Adipocyte (in vitro differentiated cells): ENCODE results near the gene SARS1.
A peak's percentile ranks its signal among the peaks of the same experiment; 100 is the strongest.
"Not testable (repeated sequence)": the region's sequence is repeated elsewhere in the genome, so short reads cannot be mapped to it uniquely, and the experiment has no call there.

Experiments
- DNase-seq: peaks from one replicate; pipeline ENCODE4 v3.0.0-alpha.2; 2015; ENCODE audit warnings: low read depth
- H3K27me3 ChIP-seq: replicated peaks from 2 replicates; pipeline ENCODE4 v1.7.0; 2013; ENCODE audit warnings: mild to moderate bottlenecking, low read length, moderate library complexity; ENCODE audit not compliant: control insufficient read depth, insufficient read depth
- H3K36me3 ChIP-seq: 2 replicates; pipeline ENCODE4 v1.7.0; 2013; ENCODE audit warnings: low read length, mild to moderate bottlenecking, moderate library complexity; ENCODE audit not compliant: control insufficient read depth, insufficient read depth, severe bottlenecking
- H3K4me1 ChIP-seq: 2 replicates; pipeline ENCODE4 v1.7.0; 2013; ENCODE audit warnings: mild to moderate bottlenecking, low read length, moderate library complexity; ENCODE audit not compliant: control insufficient read depth, insufficient read depth
- H3K4me3 ChIP-seq: 2 replicates; pipeline ENCODE4 v1.7.0; 2013; ENCODE audit warnings: mild to moderate bottlenecking, low read length, moderate library complexity
- H3K9ac ChIP-seq: 2 replicates; pipeline ENCODE4 v1.7.0; 2013; ENCODE audit warnings: mild to moderate bottlenecking, low read length, moderate library complexity
- H3K9me3 ChIP-seq: 2 replicates; pipeline ENCODE4 v1.7.0; 2013; ENCODE audit warnings: mild to moderate bottlenecking, low read length, moderate library complexity; ENCODE audit not compliant: control insufficient read depth

SARS1 gene

GRCh38 chr1:109208836-109209463, 4.8 kb upstream of the SARS1 start:
- H3K36me3 ChIP-seq: no peaks in the 10 kb centered on the region
- no peak overlapping the region for H3K9ac ChIP-seq
- H3K4me1 ChIP-seq: peaks cover 12% of the 10 kb centered on the region
- H3K9me3 ChIP-seq: no peaks in the 10 kb centered on the region
- peak; percentile 30 for DNase-seq
- no peaks in the 10 kb centered on the region for H3K27me3 ChIP-seq
- H3K4me3 ChIP-seq: peak overlapping the region; percentile 61

DNA sequence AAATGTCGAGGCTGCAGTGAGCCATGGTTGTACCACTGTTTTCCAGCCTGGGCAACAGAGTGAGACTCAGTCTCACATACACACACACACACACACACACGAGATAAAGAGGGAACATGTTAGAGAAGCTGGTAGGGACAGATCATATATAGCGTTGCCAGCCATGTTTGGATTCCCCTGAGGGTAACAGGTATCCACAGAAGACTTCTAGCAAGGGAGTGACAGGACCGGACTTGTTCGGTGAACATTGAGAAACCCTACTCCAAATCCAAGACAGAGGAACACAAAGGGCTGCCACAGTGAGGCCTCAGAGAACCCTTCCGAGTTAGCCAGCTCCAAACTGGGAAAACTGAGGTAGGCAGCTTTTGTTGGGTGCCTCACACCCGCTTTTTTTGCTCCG, 3.7 kb upstream of the SARS1 start:
- H3K36me3 ChIP-seq: no peaks in the 10 kb centered on the region

DNA sequence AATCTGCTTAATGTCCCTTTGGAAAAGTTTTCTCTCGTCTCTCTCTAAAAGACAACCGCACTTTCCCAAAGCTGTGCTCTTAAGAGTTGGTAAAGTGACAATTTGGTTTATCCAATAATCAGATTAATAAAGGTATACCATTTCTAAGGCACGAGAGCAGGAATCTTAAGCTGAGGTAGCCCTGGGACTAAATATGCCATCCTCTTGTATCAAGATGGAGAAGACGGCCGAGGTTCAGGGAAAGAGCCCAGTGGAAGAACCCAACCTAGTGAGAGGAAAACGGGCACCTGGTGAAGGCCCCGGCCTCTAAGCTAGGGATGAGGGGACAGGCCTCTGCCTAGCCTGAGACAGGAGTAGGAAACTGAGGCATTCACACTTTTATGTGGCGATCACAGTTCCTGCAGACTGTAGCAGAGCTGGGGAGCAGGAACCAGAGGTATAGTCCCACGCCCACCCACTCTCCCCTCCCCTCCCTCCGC, 334 bp upstream of the SARS1 start:
- Histone ChIP-seq H3K4me1 (peaks cover 34% of the 10 kb centered on the region), H3K9me3 (no peaks in the 10 kb centered on the region), H3K9ac (peak overlapping the region; percentile 99), H3K4me3 (peak overlapping the region; percentile 100), H3K27me3 (no peaks in the 10 kb centered on the region), H3K36me3 (peaks cover 6% of the 10 kb centered on the region)
- no peak for DNase-seq

More for the DNA sequence above, 3.7 kb upstream of the SARS1 start:
- Histone ChIP-seq H3K4me3 (no peak overlapping the region), H3K9me3 (no peaks in the 10 kb centered on the region), H3K4me1 (peaks cover 13% of the 10 kb centered on the region), H3K9ac (no peak overlapping the region), H3K27me3 (no peaks in the 10 kb centered on the region)
- DNase-seq: no peak

DNA sequence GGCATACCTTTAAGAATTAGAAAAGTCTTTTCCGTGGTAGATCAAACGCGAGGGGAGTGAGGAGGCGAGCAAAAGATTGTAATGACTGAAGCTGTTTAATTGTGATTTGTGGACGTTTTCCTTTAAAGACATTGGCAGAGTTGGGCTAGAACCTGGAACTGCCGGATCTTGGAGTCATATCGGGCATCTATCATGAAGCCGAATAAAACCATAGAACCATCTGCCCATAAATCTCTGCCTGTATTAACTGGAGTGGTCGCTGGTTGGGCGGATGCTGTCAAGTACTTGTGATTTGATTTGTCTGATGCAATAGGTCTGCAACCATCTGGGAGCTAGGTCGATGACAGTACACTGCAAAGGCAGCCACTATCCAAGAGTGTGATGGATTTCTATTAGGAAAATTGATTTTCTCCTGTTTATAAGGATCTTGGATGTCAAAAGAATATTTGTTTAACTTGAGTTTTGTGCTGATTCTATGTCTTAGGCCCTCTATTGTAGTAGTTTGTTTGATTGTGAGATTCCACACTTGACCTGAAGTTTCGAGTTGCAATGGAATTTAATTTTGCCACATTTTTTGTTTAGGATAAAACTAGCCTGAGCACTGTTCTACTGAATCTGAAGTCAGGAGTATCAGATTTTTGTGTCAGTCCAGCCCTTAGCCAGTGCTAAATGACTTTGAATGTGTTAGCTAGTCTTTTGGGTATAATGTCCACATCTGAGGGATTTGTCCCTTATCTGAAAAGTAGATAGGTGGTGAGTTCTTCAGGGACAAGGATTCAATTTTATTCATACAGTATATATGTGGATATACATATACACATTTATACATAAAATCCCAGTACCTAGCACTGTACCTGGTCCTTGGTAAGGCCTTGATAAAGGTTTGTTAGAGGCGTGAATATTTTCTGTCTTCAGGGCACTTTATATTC, 1.2 kb downstream of the SARS1 start:
- peak overlapping the region; percentile 99 for H3K9ac ChIP-seq
- peaks cover 26% of the 10 kb centered on the region for H3K4me1 ChIP-seq
- no peaks in the 10 kb centered on the region for H3K9me3 ChIP-seq
- H3K27me3 ChIP-seq: no peaks in the 10 kb centered on the region
- H3K4me3 ChIP-seq: peak overlapping the region; percentile 100
- peak; percentile 96 for DNase-seq
- H3K36me3 ChIP-seq: peaks cover 9% of the 10 kb centered on the region

DNA sequence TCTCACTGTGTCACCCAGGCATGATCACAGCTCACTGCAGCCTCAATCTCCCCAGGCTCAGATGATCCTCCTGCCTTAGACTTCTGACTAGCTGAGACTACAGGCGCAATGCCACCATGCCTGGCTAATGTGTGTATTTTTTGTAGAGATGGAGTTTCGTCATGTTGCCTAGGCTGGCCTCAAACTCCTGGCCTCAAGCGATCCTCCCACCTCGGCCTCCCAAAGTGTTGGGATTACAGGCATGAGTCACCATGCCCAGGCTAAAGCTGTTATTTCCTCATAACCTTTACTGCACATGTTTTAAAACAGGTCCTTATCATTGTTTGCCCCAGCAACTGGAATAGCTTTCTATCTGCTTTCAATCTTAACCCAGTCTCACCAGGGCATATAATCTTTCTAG, 2.9 kb downstream of the SARS1 start:
- peaks cover 14% of the 10 kb centered on the region for H3K36me3 ChIP-seq
- peaks cover 26% of the 10 kb centered on the region for H3K4me1 ChIP-seq
- peak overlapping the region; percentile 26 for H3K4me3 ChIP-seq
- no peak for DNase-seq
- no peaks in the 10 kb centered on the region for H3K27me3 ChIP-seq
- H3K9me3 ChIP-seq: no peaks in the 10 kb centered on the region
- no peak overlapping the region for H3K9ac ChIP-seq

- no peak for DNase-seq
- Histone ChIP-seq H3K9ac (no peak overlapping the region), H3K4me1 (peaks cover 23% of the 10 kb centered on the region), H3K4me3 (no peak overlapping the region), H3K27me3 (no peaks in the 10 kb centered on the region), H3K36me3 (peaks cover 28% of the 10 kb centered on the region), H3K9me3 (no peaks in the 10 kb centered on the region)
These were observed 4.8 kb downstream of the SARS1 start for GRCh38 chr1:109218516-109218915.

- Histone ChIP-seq H3K4me1 (peaks cover 10% of the 10 kb centered on the region), H3K36me3 (peaks cover 54% of the 10 kb centered on the region)
- not testable (repeated sequence) for H3K27me3 ChIP-seq, DNase-seq, H3K9ac ChIP-seq, H3K9me3 ChIP-seq, H3K4me3 ChIP-seq
These were observed 7.5 kb downstream of the SARS1 start for GRCh38 chr1:109221201-109221600.

GRCh38 chr1:109225308-109225707, 11.6 kb downstream of the SARS1 start:
- H3K9ac ChIP-seq: no peak overlapping the region
- H3K4me3 ChIP-seq: no peak overlapping the region
- no peak for DNase-seq
- peaks cover 8% of the 10 kb centered on the region for H3K4me1 ChIP-seq
- peaks cover 73% of the 10 kb centered on the region for H3K36me3 ChIP-seq
- no peaks in the 10 kb centered on the region for H3K9me3 ChIP-seq
- H3K27me3 ChIP-seq: no peaks in the 10 kb centered on the region

- peaks cover 78% of the 10 kb centered on the region for H3K36me3 ChIP-seq
- no peak for DNase-seq
These were observed 12.2 kb downstream of the SARS1 start for GRCh38 chr1:109225711-109226445.

GRCh38 chr1:109228167-109228566, 14.4 kb downstream of the SARS1 start:
- H3K36me3 ChIP-seq: peaks cover 86% of the 10 kb centered on the region
- peak; percentile 62 for DNase-seq
- H3K27me3 ChIP-seq: no peaks in the 10 kb centered on the region
- no peak overlapping the region for H3K9ac ChIP-seq
- H3K9me3 ChIP-seq: no peaks in the 10 kb centered on the region
- no peak overlapping the region for H3K4me3 ChIP-seq
- peaks cover 8% of the 10 kb centered on the region for H3K4me1 ChIP-seq

More at GRCh38 chr1:109225711-109226445, 12.2 kb downstream of the SARS1 start:
- H3K4me1 ChIP-seq: peaks cover 8% of the 10 kb centered on the region
- H3K4me3 ChIP-seq: no peak overlapping the region
- no peaks in the 10 kb centered on the region for H3K9me3 ChIP-seq
- no peaks in the 10 kb centered on the region for H3K27me3 ChIP-seq
- H3K9ac ChIP-seq: no peak overlapping the region
